H9 (cell line): ENCODE results near the gene B3GNT4. TPM values are rescaled to one million over a fixed set of nuclear protein-coding genes. Genes with fewer than 3 reads are reported as not detected.

Experiments
- DNase-seq: peaks from one replicate; pipeline ENCODE4 v3.0.0-alpha.2; 2017
- H2AFZ ChIP-seq: one replicate; pipeline ENCODE4 v1.6.1; 2013; ENCODE audit warnings: mild to moderate bottlenecking, low read length, control low read depth, moderate library complexity
- H2AK5ac ChIP-seq: 2 replicates; pipeline ENCODE4 v1.6.1; 2013; ENCODE audit warnings: low read length, control low read depth, mixed read lengths; ENCODE audit not compliant: insufficient read length
- H2BK120ac ChIP-seq: one replicate; pipeline ENCODE4 v1.6.1; 2013; ENCODE audit warnings: low read depth, mild to moderate bottlenecking, low read length, control low read depth, inconsistent platforms; ENCODE audit not compliant: poor library complexity, severe bottlenecking
- H2BK12ac ChIP-seq: 2 replicates; pipeline ENCODE4 v1.6.1; 2013; ENCODE audit warnings: low read length, control low read depth, mixed read lengths, low read depth; ENCODE audit not compliant: insufficient read length
- H2BK15ac ChIP-seq: 2 replicates; pipeline ENCODE4 v1.6.1; 2013; ENCODE audit warnings: low read depth, low read length, control low read depth
- H2BK20ac ChIP-seq: one replicate; pipeline ENCODE4 v1.6.1; 2013; ENCODE audit warnings: low read depth, mild to moderate bottlenecking, low read length, control low read depth, inconsistent platforms; ENCODE audit not compliant: poor library complexity, severe bottlenecking
- H2BK5ac ChIP-seq: 2 replicates; pipeline ENCODE4 v1.6.1; 2013; ENCODE audit warnings: low read length, control low read depth, mixed read lengths; ENCODE audit not compliant: insufficient read length
- H3K14ac ChIP-seq: 2 replicates; pipeline ENCODE4 v1.6.1; 2013; ENCODE audit warnings: low read length, control low read depth; ENCODE audit not compliant: insufficient read depth
- H3K18ac ChIP-seq: 2 replicates; pipeline ENCODE4 v1.6.1; 2013; ENCODE audit warnings: low read depth, mild to moderate bottlenecking, mixed read lengths, low read length, control low read depth; ENCODE audit not compliant: insufficient read length
- H3K23ac ChIP-seq: 2 replicates; pipeline ENCODE4 v1.6.1; 2013; ENCODE audit warnings: low read length, control low read depth, mixed read lengths, low read depth; ENCODE audit not compliant: insufficient read length
- H3K23me2 ChIP-seq: 2 replicates; pipeline ENCODE4 v1.6.1; 2013; ENCODE audit warnings: low read depth, mild to moderate bottlenecking, mixed read lengths, low read length, control low read depth; ENCODE audit not compliant: insufficient read length, poor library complexity, severe bottlenecking
- H3K27ac ChIP-seq: 2 replicates; pipeline ENCODE4 v1.5.1; 2013; ENCODE audit warnings: low read length, control low read depth, mixed read lengths, low read depth; ENCODE audit not compliant: insufficient read length
- H3K27me3 ChIP-seq: 2 replicates; pipeline ENCODE4 v1.6.1; 2013; ENCODE audit warnings: low read length, control low read depth, inconsistent platforms; ENCODE audit not compliant: insufficient read depth
- H3K4ac ChIP-seq: 2 replicates; pipeline ENCODE4 v1.6.1; 2013; ENCODE audit warnings: low read depth, mild to moderate bottlenecking, control low read depth, inconsistent platforms, low read length, moderate library complexity
- H3K4me1 ChIP-seq: 2 replicates; pipeline ENCODE4 v1.6.1; 2013; ENCODE audit warnings: low read length, control low read depth, inconsistent platforms; ENCODE audit not compliant: insufficient read depth
- H3K4me2 ChIP-seq: 2 replicates; pipeline ENCODE4 v1.6.1; 2013; ENCODE audit warnings: low read length, control low read depth, mixed read lengths; ENCODE audit not compliant: insufficient read length, insufficient read depth
- H3K56ac ChIP-seq: 2 replicates; pipeline ENCODE4 v1.6.1; 2013; ENCODE audit warnings: low read depth, mild to moderate bottlenecking, mixed read lengths, low read length, control low read depth; ENCODE audit not compliant: insufficient read length
- H3K79me1 ChIP-seq: 2 replicates; pipeline ENCODE4 v1.6.1; 2013; ENCODE audit warnings: low read depth, mild to moderate bottlenecking, moderate library complexity, low read length, control low read depth, inconsistent platforms; ENCODE audit not compliant: insufficient read depth, poor library complexity, severe bottlenecking
- H3K79me2 ChIP-seq: 2 replicates; pipeline ENCODE4 v1.6.1; 2013; ENCODE audit warnings: low read length, control low read depth, inconsistent platforms; ENCODE audit not compliant: insufficient read depth
- H3K9ac ChIP-seq: 2 replicates; pipeline ENCODE4 v1.6.1; 2013; ENCODE audit warnings: low read length, control low read depth, mixed read lengths; ENCODE audit not compliant: insufficient read length; ENCODE audit errors: extremely low read depth
- H3K9me3 ChIP-seq: one replicate; pipeline ENCODE4 v1.6.1; 2013; ENCODE audit warnings: low read depth, low read length, inconsistent platforms; ENCODE audit not compliant: control insufficient read depth
- H3T11ph ChIP-seq: one replicate; pipeline ENCODE4 v1.6.1; 2013; ENCODE audit warnings: mild to moderate bottlenecking, low read length, control low read depth, inconsistent platforms
- H4K20me1 ChIP-seq: one replicate; pipeline ENCODE4 v1.6.1; 2013; ENCODE audit not compliant: control insufficient read depth, insufficient read length, insufficient read depth
- H4K5ac ChIP-seq: 2 replicates; pipeline ENCODE4 v1.6.1; 2013; ENCODE audit warnings: low read depth, mild to moderate bottlenecking, mixed read lengths, low read length, control low read depth; ENCODE audit not compliant: insufficient read length
- H4K8ac ChIP-seq: replicated peaks from 2 replicates; pipeline ENCODE4 v1.6.1; 2013; ENCODE audit warnings: low read length, control low read depth, mixed read lengths, low read depth; ENCODE audit not compliant: insufficient read length
- H4K91ac ChIP-seq: 2 replicates; pipeline ENCODE4 v1.6.1; 2013; ENCODE audit warnings: low read depth, mild to moderate bottlenecking, moderate library complexity, mixed read lengths, low read length, control low read depth; ENCODE audit not compliant: insufficient read length
- H3K27ac Mint-ChIP-seq, 3 experiments: 2 replicates in 2 of 3; 3 replicates in 1 of 3; pipeline ENCODE4 v1.8.0; 2020 to 2021; ENCODE audit warnings: mixed read lengths in 3 of 3, mild to moderate bottlenecking in 1 of 3, moderate library complexity in 1 of 3
- H3K27me3 Mint-ChIP-seq: 2 replicates; pipeline ENCODE4 v1.8.0; 2021; ENCODE audit warnings: low read depth, mild to moderate bottlenecking, moderate library complexity, mixed read lengths
- H3K36me3 Mint-ChIP-seq, 3 experiments: 2 replicates in 2 of 3; 3 replicates in 1 of 3; pipeline ENCODE4 v1.8.0; 2020 to 2021; ENCODE audit warnings: low read depth in 3 of 3, mixed read lengths in 3 of 3; ENCODE audit not compliant: insufficient read depth in 1 of 3
- H3K4me1 Mint-ChIP-seq, 2 experiments: 2 replicates each; pipeline ENCODE4 v1.8.0; 2020; ENCODE audit warnings: mixed read lengths in 2 of 2
- H3K4me3 Mint-ChIP-seq, 2 experiments: 2 replicates in 1 of 2; 3 replicates in 1 of 2; pipeline ENCODE4 v1.8.0; 2020 to 2021; ENCODE audit warnings: mild to moderate bottlenecking in 2 of 2, mixed read lengths in 2 of 2, moderate library complexity in 1 of 2
- H3K9me3 Mint-ChIP-seq, 2 experiments: 2 replicates in 1 of 2; 3 replicates in 1 of 2; pipeline ENCODE4 v1.8.0; 2020; ENCODE audit warnings: mild to moderate bottlenecking in 2 of 2, mixed read lengths in 2 of 2, moderate library complexity in 1 of 2
- WGBS: extraction: QIAGEN DNeasy Blood & Tissue Kit; methylation state at CpG from one replicate; pipeline ENCODE4 v1.1.7; 2013; ENCODE audit warnings: missing lambda C conversion rate, low lambda C conversion rate, mixed read lengths; ENCODE audit not compliant: insufficient read length; ENCODE audit errors: extremely low coverage; 5-methylcytosine and 5-hydroxymethylcytosine counted together
- total RNA-seq: library from RNA; stranded (reverse); gene quantifications from 2 replicates; pipeline ENCODE4 v1.2.1, GENCODE V29; 2021
- TF ChIP-seq, protein P1 (sequence below): fragments of 200-600 bp; sonication (generic); conservative IDR thresholded peaks from 3 replicates; pipeline ENCODE4 v1.8.0; 2021; ENCODE audit warnings: antibody characterized with exemption, mild to moderate bottlenecking

B3GNT4 gene
- total RNA-seq, 1 experiment from 2014 or later, result 1.0 TPM

- peaks cover 6% of the 10 kb centered on the region for H3K79me1 ChIP-seq
- peaks cover 10% of the 10 kb centered on the region for H3K23me2 ChIP-seq
- H3K56ac ChIP-seq, result no peak overlapping the region
- H3K4me2 ChIP-seq, result no peak overlapping the region
- no peaks in the 10 kb centered on the region; the same call in 1 of the 2 replicates for H3K4me1 ChIP-seq
- no peaks in the 10 kb centered on the region; the same call in 1 of the 2 replicates for H3K27me3 Mint-ChIP-seq
- H2BK15ac ChIP-seq, result no peak overlapping the region
- H3K27me3 ChIP-seq, result no peaks in the 10 kb centered on the region
- H3K9me3 Mint-ChIP-seq, result no peaks in the 10 kb centered on the region
- no peak overlapping the region for H2AFZ ChIP-seq
- H3K27ac Mint-ChIP-seq, result no peak overlapping the region
- no peak overlapping the region for H3K4ac ChIP-seq
- peaks cover 15 to 26% of the 10 kb centered on the region in 2 experiments for H3K4me1 Mint-ChIP-seq
- no peak overlapping the region for H3K27ac ChIP-seq
- H4K8ac ChIP-seq, result no peak overlapping the region
- H3K14ac ChIP-seq, result no peak overlapping the region
- no peak overlapping the region for H4K91ac ChIP-seq
- H3K18ac ChIP-seq, result no peak overlapping the region
- no peak overlapping the region for H2BK12ac ChIP-seq
- no peak overlapping the region for H2BK120ac ChIP-seq
- WGBS, result no CpG with 5 or more reads among the region's 5 CpGs
- H3K4me3 Mint-ChIP-seq, result no peak overlapping the region
- peaks cover 12 to 37% (median 21%) of the 10 kb centered on the region in 3 experiments for H3K36me3 Mint-ChIP-seq
- no peak overlapping the region for H4K5ac ChIP-seq
- H3K23ac ChIP-seq, result no peak overlapping the region
- H2BK5ac ChIP-seq, result no peak overlapping the region
- no peak overlapping the region for H2BK20ac ChIP-seq
- no peak overlapping the region for H3K9ac ChIP-seq
- TF ChIP-seq, protein P1, sequence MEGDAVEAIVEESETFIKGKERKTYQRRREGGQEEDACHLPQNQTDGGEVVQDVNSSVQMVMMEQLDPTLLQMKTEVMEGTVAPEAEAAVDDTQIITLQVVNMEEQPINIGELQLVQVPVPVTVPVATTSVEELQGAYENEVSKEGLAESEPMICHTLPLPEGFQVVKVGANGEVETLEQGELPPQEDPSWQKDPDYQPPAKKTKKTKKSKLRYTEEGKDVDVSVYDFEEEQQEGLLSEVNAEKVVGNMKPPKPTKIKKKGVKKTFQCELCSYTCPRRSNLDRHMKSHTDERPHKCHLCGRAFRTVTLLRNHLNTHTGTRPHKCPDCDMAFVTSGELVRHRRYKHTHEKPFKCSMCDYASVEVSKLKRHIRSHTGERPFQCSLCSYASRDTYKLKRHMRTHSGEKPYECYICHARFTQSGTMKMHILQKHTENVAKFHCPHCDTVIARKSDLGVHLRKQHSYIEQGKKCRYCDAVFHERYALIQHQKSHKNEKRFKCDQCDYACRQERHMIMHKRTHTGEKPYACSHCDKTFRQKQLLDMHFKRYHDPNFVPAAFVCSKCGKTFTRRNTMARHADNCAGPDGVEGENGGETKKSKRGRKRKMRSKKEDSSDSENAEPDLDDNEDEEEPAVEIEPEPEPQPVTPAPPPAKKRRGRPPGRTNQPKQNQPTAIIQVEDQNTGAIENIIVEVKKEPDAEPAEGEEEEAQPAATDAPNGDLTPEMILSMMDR, result no peak
- no peaks in the 10 kb centered on the region for H4K20me1 ChIP-seq
- peaks cover 7% of the 10 kb centered on the region; the same call in 1 of the 2 replicates for H3K79me2 ChIP-seq
- H3K9me3 ChIP-seq, result no peaks in the 10 kb centered on the region
- H3T11ph ChIP-seq, result no peak overlapping the region
- no peak for DNase-seq
- H2AK5ac ChIP-seq, result no peak overlapping the region
Measured at GRCh38 chr12:122228092-122228491, 24.6 kb downstream of the B3GNT4 start.
